Rectal smooth muscle tissue (tissue), 1 donor: Measurements from ENCODE around the gene PBX2.
"Not testable (repeated sequence)": the region's sequence is repeated elsewhere in the genome, so short reads cannot be mapped to it uniquely, and the experiment has no call there.

Source experiments
- H3K27ac ChIP-seq: one replicate; pipeline ENCODE4 v1.7.0; 2013; ENCODE audit warnings: low read depth, low read length, inconsistent platforms
- H3K27me3 ChIP-seq: one replicate; pipeline ENCODE4 v1.7.0; 2013; ENCODE audit warnings: low read length; ENCODE audit not compliant: control insufficient read depth, insufficient read depth
- H3K36me3 ChIP-seq: one replicate; pipeline ENCODE4 v1.7.0; 2013; ENCODE audit warnings: low read length; ENCODE audit not compliant: control insufficient read depth, insufficient read depth
- H3K4me1 ChIP-seq: one replicate; pipeline ENCODE4 v1.7.0; 2013; ENCODE audit warnings: low read length; ENCODE audit not compliant: control insufficient read depth, insufficient read depth
- H3K4me3 ChIP-seq: one replicate; pipeline ENCODE4 v1.7.0; 2013; ENCODE audit warnings: low read length
- H3K9ac ChIP-seq: one replicate; pipeline ENCODE4 v1.7.0; 2013; ENCODE audit warnings: low read length

Gene PBX2

DNA sequence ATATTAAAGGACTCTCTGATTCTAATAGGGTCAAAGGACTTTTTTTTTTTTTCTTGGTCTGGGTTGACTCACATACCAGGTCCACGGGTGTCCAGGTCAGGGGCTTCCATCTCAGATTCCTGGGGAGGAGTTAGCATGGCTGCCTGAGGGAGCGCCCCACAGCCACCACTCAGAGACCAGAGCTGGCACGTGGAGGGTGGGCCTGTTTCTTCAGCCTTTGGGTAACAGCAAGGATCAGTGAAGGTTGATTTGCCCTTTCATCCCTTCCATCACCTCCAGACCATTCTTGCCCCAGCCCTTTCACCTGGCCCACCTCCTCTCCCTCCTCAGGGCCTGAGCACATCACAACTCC, 8.3 kb upstream of the PBX2 start:
- no peak overlapping the region for H3K4me3 ChIP-seq
- H3K9ac ChIP-seq = no peak overlapping the region
- peaks cover 11% of the 10 kb centered on the region for H3K4me1 ChIP-seq
- no peaks in the 10 kb centered on the region for H3K36me3 ChIP-seq
- H3K27ac ChIP-seq = no peak overlapping the region
- H3K27me3 ChIP-seq = peaks cover 3% of the 10 kb centered on the region

DNA sequence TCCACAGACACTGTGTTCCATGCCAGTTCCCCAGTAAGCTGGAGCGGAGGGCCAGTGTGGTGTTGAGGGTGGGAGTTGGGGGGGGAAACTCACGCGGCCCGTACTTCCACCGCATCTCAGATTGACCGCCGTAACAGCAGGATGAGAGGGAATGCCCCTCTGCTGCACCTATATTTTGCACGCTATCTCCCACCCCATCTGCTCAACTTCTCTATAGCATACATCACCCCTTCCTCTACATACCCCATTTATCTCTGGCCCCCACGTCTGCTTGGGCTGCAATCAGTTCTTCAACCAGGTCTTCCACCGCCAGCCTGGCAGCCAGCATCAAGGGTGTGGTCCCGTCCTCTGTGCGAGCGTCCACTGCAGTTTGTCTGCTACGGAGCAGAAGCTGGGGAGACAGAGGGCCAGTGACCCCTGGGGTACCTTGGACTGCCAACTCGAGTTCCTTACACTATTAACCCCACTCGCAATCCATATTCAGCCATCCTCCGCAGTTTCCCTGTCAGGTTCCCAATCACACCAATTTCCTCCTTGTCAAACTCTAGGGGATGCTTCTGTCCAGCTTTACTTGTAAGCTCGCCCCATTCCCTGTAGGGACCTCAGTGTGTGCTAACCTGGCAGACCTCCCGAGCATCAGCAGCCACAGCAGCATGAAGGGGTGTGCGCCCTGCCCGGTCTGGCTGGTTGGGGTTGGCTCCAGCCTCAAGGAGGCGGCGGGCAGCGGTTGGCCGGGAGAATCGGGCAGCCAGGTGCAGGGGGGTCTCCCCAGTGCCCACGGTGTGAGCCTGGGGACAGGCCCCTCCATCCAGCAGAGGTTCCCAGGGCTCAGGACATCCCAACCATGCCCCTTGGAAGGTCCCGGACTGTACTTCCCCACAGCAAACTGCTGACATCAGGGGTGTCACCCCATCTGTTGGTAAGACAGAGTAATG, 6.9 kb upstream of the PBX2 start:
- Histone ChIP-seq H3K4me1 (peaks cover 11% of the 10 kb centered on the region), H3K27ac (peak overlapping the region; percentile 99), H3K36me3 (no peaks in the 10 kb centered on the region), H3K27me3 (peaks cover 3% of the 10 kb centered on the region), H3K9ac (peak overlapping the region; percentile 100), H3K4me3 (peak overlapping the region; percentile 96)

DNA sequence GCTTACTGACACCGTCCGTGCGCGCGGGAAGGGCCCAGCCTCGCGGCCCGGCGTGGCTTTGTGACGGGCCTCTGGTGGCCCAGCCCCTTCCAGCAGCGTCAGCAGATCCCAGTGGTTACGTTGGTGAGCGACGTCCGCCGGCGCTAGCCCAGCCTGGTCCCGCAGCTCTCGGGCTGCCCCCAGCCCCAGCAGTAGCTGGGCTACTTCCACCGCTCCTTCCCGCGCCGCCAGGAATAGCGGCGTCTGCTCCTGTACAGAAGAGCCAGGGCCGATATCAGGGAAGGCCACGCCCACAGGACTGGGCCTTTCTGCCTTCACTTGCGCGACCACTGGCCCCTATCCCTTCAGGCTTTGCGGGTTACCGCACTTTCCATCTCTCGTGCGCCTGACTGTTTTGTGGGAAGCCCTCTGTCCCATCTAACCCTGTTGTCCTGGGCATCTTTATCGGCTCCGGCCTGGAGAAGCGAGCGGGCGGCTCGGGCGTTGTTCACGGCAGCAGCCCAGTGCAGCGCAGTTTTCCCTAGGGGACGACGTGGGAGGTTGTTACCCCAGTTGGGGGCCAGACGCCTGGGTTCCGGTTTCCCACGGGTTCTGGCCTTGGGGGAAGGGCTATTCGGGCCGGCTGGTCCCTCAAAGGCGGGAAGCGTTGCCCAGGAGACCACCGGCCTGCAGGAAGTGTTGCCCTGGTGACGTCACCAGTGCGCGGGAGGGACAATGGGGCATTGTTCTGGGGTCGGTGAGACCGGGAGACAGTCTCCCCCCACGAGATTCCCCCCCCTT, 6.1 kb upstream of the PBX2 start:
- Histone ChIP-seq H3K4me3 (peak overlapping the region; percentile 96), H3K27me3 (peaks cover 1% of the 10 kb centered on the region), H3K27ac (peak overlapping the region; percentile 99), H3K9ac (peak overlapping the region; percentile 100), H3K36me3 (no peaks in the 10 kb centered on the region), H3K4me1 (peaks cover 11% of the 10 kb centered on the region)

DNA sequence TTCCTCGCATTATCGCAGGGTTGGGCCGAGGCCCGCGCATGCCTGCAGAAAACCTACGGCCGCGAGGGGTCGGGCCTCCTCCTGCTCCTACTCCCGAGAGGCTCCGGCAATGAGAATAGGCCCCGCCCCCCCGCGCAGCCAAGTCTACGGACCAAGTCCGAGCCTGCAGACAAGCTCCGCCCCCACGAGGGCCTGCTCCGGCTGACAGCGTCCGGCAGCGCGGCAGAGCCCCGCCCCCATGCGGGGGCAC, 5.6 kb upstream of the PBX2 start:
- no peaks in the 10 kb centered on the region for H3K36me3 ChIP-seq
- H3K9ac ChIP-seq = no peak overlapping the region
- H3K4me1 ChIP-seq = peaks cover 15% of the 10 kb centered on the region
- peak overlapping the region; percentile 99 for H3K27ac ChIP-seq
- H3K27me3 ChIP-seq = no peaks in the 10 kb centered on the region
- H3K4me3 ChIP-seq = no peak overlapping the region

DNA sequence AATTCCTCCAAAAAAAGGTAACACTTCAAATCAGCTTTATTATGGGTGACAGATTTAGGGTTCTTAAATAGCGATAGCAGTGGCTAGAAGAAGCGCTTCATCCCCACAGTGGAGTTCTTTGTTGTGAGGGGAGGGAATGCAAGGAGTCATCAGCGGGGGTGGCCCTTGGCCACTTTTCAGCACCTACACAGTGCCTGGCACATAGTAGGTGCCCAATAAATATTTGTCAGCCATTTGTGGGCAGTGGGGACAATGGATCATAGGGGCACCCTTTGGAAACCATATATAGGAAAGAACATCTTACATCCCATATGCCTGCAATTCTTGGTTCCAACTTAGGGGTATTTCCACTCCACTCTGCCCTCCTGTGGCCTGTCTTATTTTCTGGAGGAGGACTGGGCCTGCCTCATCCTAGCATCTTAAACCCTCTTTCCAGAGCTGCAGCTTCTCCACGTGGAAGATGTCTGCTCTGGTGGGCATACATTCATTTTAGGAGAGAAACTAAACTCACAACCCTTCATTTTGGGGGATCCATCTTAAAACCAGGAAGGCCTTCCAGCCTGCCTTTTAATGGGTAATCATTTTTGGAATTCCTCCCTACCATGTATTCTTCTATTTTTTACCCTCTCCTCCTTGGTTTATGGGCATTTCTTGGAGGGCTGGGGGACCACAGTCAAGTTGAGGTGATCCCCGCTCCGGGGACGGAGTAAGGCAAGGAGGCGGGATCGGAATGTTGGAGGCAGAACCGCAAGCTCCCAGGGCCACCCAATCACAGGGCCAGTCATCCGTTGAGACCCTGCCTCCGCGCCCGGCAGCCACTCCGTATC, 5.0 kb upstream of the PBX2 start:
- no peaks in the 10 kb centered on the region for H3K36me3 ChIP-seq
- peaks cover 15% of the 10 kb centered on the region for H3K4me1 ChIP-seq
- no peaks in the 10 kb centered on the region for H3K27me3 ChIP-seq
- no peak overlapping the region for H3K9ac ChIP-seq
- peak overlapping the region; percentile 93 for H3K27ac ChIP-seq
- H3K4me3 ChIP-seq = peak overlapping the region; percentile 48

DNA sequence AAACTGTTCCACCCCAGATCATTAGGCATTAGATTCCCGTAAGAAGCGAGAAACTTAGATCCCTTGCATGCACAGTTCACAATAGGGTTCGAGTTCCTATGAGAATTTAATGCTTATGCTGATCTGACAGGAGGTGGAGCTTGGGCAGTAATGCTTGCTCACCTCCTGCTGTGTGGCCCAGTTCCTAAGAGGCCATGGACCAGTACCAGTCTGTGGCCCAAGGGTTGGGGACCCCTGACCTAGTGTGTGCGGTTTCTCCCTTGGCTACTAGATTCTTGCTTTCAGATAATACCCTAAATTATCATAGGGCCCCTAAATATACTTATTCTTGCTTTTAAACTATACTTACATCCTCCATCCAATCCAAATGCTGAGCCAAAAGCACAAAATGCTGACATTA, 4.4 kb upstream of the PBX2 start:
- no peak overlapping the region for H3K4me3 ChIP-seq
- peaks cover 15% of the 10 kb centered on the region for H3K4me1 ChIP-seq
- no peak overlapping the region for H3K9ac ChIP-seq
- H3K27ac ChIP-seq = peak overlapping the region; percentile 93
- no peaks in the 10 kb centered on the region for H3K27me3 ChIP-seq
- no peaks in the 10 kb centered on the region for H3K36me3 ChIP-seq

DNA sequence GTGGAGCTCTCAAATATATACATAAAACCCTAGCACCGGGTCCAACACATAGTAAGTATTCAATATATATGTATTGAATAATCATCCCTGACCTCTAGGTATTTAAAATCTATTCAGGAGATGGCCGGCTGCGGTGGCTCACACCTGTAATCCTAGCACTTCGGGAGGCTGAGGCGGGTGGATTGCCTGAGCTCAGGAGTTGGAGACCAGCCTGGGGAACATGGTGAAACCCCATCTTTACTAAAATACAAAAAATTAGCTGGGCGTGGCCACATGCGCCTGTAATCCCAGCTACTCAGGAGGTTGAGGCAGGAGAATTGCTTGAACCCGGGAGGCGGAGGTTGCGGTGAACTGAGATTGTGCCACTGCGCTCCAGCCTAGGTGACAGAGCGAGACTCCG, 3.1 kb upstream of the PBX2 start:
- not testable (repeated sequence) for H3K4me3 ChIP-seq, H3K9ac ChIP-seq, H3K27ac ChIP-seq, H3K27me3 ChIP-seq, H3K36me3 ChIP-seq
- H3K4me1 ChIP-seq = peaks cover 17% of the 10 kb centered on the region

DNA sequence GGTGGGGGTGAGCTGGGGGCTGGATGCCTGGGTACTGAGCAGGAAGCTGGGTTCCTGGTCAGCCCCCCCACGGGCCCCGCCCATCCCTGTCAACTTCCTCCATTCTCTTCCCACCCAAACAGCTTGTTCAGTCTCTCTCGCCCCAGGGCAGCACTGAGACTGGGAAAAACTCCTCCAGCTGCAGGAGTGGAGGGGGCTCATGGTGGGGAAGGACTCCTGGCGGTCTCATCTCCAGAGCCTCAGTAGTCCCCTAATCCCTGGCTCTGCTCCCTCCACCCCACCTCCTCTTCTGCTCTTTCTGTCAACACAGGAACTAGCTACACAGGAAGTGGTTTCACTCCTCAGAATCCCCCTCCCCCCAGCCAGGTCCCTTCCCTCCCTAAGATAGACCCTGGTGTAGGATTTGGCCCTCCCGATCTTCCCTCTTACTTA, 2.6 kb upstream of the PBX2 start, which contains the start of gene GPSM3:
Gene GPSM3 (minus strand): TSS at position 36 of the 432 bp plus-strand sequence. CDS start 130 bp downstream, outside the sequence.
- Histone ChIP-seq H3K9ac (peak within 1 kb of the TSS; percentile 71), H3K4me3 (peak within 1 kb of the TSS; percentile 82), H3K27ac (peak within 1 kb of the TSS; percentile 59), H3K4me1 (peaks cover 17% of the 10 kb centered on the region), H3K27me3 (no peaks in the 10 kb centered on the region), H3K36me3 (peaks cover 2% of the 10 kb centered on the region)

DNA sequence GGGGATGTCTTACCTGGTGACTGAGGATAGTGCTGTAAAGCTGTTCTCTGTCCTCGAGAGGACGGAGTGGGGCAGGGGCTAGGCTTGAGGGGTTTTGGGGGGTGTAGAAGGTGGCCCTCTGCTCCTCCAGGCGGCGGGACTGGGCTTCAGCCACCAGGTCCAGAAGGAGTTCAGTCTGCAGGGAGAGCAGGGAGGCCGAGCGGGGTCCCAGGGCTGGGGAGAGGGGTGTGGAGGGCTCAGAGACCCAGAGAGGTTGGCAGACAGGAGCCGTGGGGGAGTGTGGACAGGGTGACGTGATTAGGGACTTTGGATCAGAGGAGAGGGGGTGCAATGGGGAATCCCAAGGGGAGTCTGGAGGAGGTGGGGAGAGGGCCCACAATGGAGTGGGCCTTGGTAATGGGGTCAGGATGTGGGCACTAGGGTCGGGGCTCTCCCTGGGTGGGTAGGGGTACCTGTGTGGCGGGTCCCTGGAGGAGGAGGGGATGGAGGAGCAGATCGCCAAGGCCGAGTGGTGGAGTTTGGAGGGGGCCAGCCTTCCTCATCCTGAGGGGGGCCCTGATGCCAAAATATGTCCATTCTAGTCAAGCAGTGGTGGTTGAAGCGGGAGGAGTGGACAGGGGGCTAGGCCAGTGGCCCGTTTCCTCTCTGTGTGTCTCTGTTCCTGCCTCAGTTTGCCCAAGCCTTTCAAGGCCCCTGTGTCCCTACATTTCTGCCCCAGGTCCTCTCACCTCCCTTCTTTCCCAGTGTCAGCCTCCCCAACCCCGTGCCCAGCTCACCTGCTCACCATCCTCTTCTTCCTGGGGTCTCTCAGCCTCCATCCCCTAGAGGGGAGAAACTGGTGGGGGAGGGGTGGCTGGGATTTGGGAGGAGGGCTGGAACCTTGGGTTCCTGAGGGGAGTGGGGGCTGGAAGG, 1.9 kb upstream of the PBX2 start:
- peak overlapping the region; percentile 82 for H3K4me3 ChIP-seq
- peaks cover 3% of the 10 kb centered on the region for H3K36me3 ChIP-seq
- H3K27ac ChIP-seq = peak overlapping the region; percentile 59
- H3K9ac ChIP-seq = peak overlapping the region; percentile 71
- no peaks in the 10 kb centered on the region for H3K27me3 ChIP-seq
- H3K4me1 ChIP-seq = peaks cover 17% of the 10 kb centered on the region

DNA sequence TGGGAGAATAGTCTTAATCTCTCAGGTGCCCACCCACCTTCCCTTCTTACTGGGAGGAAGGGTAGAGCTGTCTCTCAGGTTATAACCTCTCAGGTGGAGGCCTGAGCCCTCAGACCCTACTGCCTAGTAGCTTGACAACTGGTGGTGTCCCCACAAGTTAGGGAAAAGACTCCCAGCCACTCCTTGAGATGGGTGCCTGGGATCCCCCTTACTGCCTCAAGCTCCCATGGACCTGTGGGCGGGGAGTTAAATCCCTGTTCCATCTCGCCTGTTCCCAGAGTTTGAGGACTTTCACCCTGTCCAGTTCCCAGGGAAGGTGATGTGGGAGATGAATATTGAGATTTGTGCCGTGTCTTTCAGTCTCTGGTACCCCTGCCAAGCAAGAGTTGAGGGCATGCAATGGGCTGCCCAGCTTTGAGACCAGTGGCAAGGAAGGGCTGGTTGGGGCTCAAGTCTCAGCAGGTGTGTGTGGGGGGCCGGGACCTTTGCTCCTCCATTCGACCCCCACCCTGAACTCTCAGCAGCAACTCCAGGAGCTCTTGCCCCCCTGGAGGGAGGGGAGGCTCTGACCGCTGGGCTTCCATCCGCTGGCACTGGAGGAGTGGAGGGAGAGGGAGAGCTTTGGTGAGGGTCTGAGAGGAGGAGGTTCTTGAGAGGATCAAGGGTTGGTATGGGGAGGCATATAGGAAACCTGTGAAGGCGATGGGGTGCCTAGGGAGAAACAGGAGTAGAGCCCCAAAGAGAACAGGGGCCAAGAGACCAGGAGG, 1.1 kb upstream of the PBX2 start:
- H3K4me1 ChIP-seq = peaks cover 18% of the 10 kb centered on the region

DNA sequence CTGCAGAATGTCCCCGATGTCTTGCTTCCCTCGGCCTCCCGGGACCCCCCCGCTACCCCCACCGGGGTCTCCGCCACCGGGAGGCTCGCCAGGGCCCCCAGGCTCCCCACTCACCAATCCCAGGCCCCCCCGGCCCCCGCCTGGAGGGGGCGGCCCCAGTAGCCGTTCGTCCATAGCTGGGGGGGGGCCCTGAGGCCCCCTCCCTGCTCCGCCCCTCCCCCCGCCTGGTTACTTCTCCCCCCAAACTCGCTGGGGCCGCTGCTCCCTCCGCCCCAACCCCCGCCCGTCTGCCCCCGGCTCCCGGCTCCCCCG, 304 bp downstream of the PBX2 start:
- H3K9ac ChIP-seq = peak overlapping the region; percentile 6
- H3K4me1 ChIP-seq = peaks cover 15% of the 10 kb centered on the region
- H3K27me3 ChIP-seq = no peaks in the 10 kb centered on the region
- peak overlapping the region; percentile 71 for H3K4me3 ChIP-seq
- H3K27ac ChIP-seq = peak overlapping the region; percentile 92
- peaks cover 3% of the 10 kb centered on the region for H3K36me3 ChIP-seq

More for the DNA sequence above, 1.1 kb upstream of the PBX2 start:
- Histone ChIP-seq H3K27me3 (no peaks in the 10 kb centered on the region), H3K4me3 (peak overlapping the region; percentile 82), H3K27ac (peak overlapping the region; percentile 92), H3K36me3 (peaks cover 3% of the 10 kb centered on the region), H3K9ac (no peak overlapping the region)
